AG04450 (cell line): ENCODE measurements around the gene CREB3L4. TPM values are rescaled to one million over a fixed set of nuclear protein-coding genes. Genes with fewer than 3 reads are reported as not detected.
"Not testable (repeated sequence)": the region's sequence is repeated elsewhere in the genome, so short reads cannot be mapped to it uniquely, and the experiment has no call there.

Experiments
- CTCF ChIA-PET: fragments of 300-600, 350-600 bp; formaldehyde crosslinking; extraction: SDS; loops from one replicate; lab custom pipeline; 2022; ENCODE audit warnings: antibody characterized with exemption, inconsistent platforms; lab: Charles Lee
- POLR2A ChIA-PET: fragments of 350-600 bp; formaldehyde crosslinking; extraction: SDS; loops from one replicate; lab custom pipeline; 2021; ENCODE audit warnings: antibody characterized with exemption, inconsistent platforms; lab: Yijun Ruan, JAX
- DNase-seq: peaks from one replicate; pipeline ENCODE4 v3.0.0-alpha.2; 2011; ENCODE audit warnings: low read depth, low spot score
- H3K27ac ChIP-seq: one replicate; pipeline ENCODE4 v1.5.1; 2012; ENCODE audit warnings: low read depth, low read length, control low read depth
- H3K27me3 ChIP-seq: one replicate; pipeline ENCODE4 v1.6.0; 2012; ENCODE audit warnings: low read length; ENCODE audit not compliant: control insufficient read depth, insufficient read depth
- H3K4me3 ChIP-seq: 2 replicates; pipeline ENCODE4 v1.5.1; 2011; ENCODE audit warnings: mild to moderate bottlenecking, low read depth, low read length, control low read depth
- H3K9me3 ChIP-seq: 2 replicates; pipeline ENCODE4 v1.5.1; 2012; ENCODE audit warnings: low read length; ENCODE audit not compliant: control insufficient read depth, insufficient read depth
- polyA plus RNA-seq: library from polyadenylated mRNA; depleted of rRNA; stranded (reverse); fragments of >200 nt; gene quantifications from 2 replicates; pipeline ENCODE4 v1.2.3, GENCODE V29; 2011
- TF ChIP-seq, protein P1 (sequence below): IDR thresholded peaks from 2 replicates; pipeline ENCODE4 v1.5.1; 2011; ENCODE audit warnings: low read depth, low read length, control low read depth, inconsistent platforms

Gene CREB3L4
- polyA plus RNA-seq, 1 experiment = 7.7 TPM

- Histone ChIP-seq H3K27ac (no peak overlapping the region), H3K4me3 (no peak overlapping the region), H3K27me3 (no peaks in the 10 kb centered on the region), H3K9me3 (no peaks in the 10 kb centered on the region)
- no peak for DNase-seq
- CTCF ChIA-PET = interaction anchor here (1.2 kb wide), 1 partner anchor 172 kb away, joined by 3 read pairs; no protein-coding TSS in a partner anchor
- TF ChIP-seq, protein P1, sequence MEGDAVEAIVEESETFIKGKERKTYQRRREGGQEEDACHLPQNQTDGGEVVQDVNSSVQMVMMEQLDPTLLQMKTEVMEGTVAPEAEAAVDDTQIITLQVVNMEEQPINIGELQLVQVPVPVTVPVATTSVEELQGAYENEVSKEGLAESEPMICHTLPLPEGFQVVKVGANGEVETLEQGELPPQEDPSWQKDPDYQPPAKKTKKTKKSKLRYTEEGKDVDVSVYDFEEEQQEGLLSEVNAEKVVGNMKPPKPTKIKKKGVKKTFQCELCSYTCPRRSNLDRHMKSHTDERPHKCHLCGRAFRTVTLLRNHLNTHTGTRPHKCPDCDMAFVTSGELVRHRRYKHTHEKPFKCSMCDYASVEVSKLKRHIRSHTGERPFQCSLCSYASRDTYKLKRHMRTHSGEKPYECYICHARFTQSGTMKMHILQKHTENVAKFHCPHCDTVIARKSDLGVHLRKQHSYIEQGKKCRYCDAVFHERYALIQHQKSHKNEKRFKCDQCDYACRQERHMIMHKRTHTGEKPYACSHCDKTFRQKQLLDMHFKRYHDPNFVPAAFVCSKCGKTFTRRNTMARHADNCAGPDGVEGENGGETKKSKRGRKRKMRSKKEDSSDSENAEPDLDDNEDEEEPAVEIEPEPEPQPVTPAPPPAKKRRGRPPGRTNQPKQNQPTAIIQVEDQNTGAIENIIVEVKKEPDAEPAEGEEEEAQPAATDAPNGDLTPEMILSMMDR = no peak
- POLR2A ChIA-PET = interaction anchor here (0.6 kb wide), 1 partner anchor 276 kb away, joined by 3 read pairs; no protein-coding TSS in a partner anchor
Measured at GRCh38 chr1:153995640-153996039, 27.9 kb downstream of the CREB3L4 start.

- POLR2A ChIA-PET, H3K27me3 ChIP-seq, CTCF ChIA-PET: not testable (repeated sequence)
Measured at GRCh38 chr1:153996882-153997281, 29.2 kb downstream of the CREB3L4 start.

GRCh38 chr1:154000420-154000819, 32.7 kb downstream of the CREB3L4 start:
- POLR2A ChIA-PET = interaction anchor here (1.8 kb wide), 1 partner anchor 10 kb away, joined by 14 read pairs; the partner anchor contains the start of gene RPS27
- Histone ChIP-seq H3K27me3 (no peaks in the 10 kb centered on the region), H3K4me3 (no peak overlapping the region), H3K27ac (no peak overlapping the region), H3K9me3 (no peaks in the 10 kb centered on the region)
- TF ChIP-seq, protein P1 = no peak
- no peak for DNase-seq
- CTCF ChIA-PET = interaction anchor here (0.8 to 1.1 kb wide), 2 partner anchors 13 to 23 kb away, joined by 4 read pairs; partner anchors contain the start of gene JTB

More at GRCh38 chr1:153996882-153997281, 29.2 kb downstream of the CREB3L4 start:
- not testable (repeated sequence) for H3K27ac ChIP-seq, H3K4me3 ChIP-seq, H3K9me3 ChIP-seq, DNase-seq

GRCh38 chr1:154006136-154006535, 38.4 kb downstream of the CREB3L4 start:
- H3K27ac ChIP-seq = peak overlapping the region; percentile 47

DNA sequence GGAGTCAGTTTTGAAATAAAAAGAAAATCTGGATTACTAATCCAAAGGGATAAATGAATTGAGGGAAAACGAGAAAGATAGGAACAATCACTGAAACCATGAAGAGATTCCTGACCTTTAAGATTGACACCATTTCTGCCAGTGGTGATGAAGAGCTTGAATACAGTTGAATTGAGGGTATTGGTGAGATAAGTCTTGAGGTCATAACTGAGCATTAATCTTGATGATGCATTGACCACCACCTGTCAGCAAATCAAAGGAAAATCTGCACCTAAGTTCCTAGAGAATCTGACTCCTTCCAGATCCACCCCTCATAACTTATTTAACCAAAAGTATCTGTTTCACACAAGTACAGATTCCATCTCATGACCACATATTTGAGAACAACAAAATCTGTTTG, 44.4 kb downstream of the CREB3L4 start:
- Histone ChIP-seq H3K27me3 (no peaks in the 10 kb centered on the region), H3K9me3 (no peaks in the 10 kb centered on the region), H3K27ac (no peak overlapping the region), H3K4me3 (no peak overlapping the region)
- no peak for DNase-seq
- ChIA-PET POLR2A (interaction anchor here (0.7 to 1.6 kb wide), 2 partner anchors 22 to 363 kb away, joined by 5 to 9 read pairs; no protein-coding TSS in a partner anchor), CTCF (no interaction called here)
- TF ChIP-seq, protein P1 = no peak

More at GRCh38 chr1:154006136-154006535, 38.4 kb downstream of the CREB3L4 start:
- TF ChIP-seq, protein P1 = no peak
- POLR2A ChIA-PET = no interaction called here
- CTCF ChIA-PET = no interaction called here
- Histone ChIP-seq H3K9me3 (no peaks in the 10 kb centered on the region), H3K27me3 (no peaks in the 10 kb centered on the region), H3K4me3 (no peak overlapping the region)
- DNase-seq = no peak

DNA sequence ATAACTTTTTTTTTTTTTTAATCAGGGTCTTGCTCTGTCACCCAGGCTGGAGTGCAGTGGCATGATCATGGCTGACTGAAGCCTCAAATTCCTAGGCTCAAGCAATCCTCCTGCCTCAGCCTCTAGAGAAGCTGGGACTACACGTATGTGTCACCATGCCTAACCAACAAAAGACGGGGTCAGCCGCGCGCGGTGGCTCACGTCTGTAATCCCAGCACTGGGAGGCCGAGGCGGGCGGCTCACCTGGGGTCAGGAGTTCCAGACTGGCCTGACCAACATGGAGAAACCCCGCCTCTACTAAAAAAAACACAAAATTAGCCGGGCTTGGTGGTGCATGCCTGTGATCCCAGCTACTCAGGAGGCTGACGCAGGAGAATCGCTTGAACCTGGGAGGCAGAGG, 44.8 kb downstream of the CREB3L4 start:
- POLR2A ChIA-PET = interaction anchor here (1.6 kb wide), 1 partner anchor 22 kb away, joined by 5 read pairs; no protein-coding TSS in a partner anchor
- CTCF ChIA-PET, H3K27ac ChIP-seq: not testable (repeated sequence)

More for the DNA sequence above, 44.8 kb downstream of the CREB3L4 start:
- H3K27me3 ChIP-seq, H3K4me3 ChIP-seq, DNase-seq, H3K9me3 ChIP-seq: not testable (repeated sequence)
